Kidney capillary endothelial cell (primary cell): ENCODE results near the gene SPON2.

Experiments used
- DNase-seq: peaks from one replicate; pipeline ENCODE4 v3.0.0-alpha.2; 2018; ENCODE audit warnings: low spot score

The SPON2 gene

GRCh38 chr4:1195109-1195671 is 22.8 kb upstream of the SPON2 start:
- DNase-seq: no peak

GRCh38 chr4:1194010-1194900 is 21.9 kb upstream of the SPON2 start:
- DNase-seq: no peak

DNA sequence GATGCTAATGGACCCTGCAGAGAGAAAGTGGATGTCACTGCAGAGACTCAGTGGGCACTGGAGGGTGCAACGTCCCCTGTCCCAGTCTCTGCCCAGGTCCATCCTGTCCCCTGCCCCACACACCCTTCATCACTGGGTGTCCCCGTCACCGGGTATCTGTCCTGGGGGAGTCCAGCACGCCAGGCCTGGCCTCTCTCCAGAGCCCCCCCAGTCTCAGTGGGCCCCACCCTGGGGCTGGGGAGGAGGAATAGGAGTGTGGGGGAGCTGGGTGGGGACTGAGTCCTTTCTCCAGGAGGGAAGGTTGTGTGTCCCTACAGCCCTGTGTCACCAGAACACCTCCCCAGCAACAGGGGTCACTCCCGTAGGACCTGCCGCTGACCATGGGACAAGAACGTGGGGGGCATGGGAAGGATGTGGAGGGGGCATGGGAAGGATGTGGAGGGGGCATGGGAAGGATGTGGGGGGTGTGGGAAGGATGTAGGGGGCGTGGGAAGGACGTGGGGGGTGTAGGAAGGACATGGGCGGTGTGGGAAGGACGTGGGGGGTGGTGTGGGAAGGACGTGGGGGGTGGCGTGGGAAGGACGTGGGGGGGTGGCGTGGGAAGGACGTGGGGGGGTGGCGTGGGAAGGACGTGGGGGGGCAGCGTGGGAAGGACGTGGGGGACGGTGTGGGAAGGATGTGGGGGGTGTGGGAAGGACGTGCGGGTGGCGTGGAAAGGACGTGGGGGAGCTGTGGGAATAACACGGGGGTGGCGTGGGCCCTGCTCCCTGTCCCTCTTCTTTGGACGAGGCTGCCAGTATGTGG is 21.0 kb upstream of the SPON2 start:
- DNase-seq: no peak

DNA sequence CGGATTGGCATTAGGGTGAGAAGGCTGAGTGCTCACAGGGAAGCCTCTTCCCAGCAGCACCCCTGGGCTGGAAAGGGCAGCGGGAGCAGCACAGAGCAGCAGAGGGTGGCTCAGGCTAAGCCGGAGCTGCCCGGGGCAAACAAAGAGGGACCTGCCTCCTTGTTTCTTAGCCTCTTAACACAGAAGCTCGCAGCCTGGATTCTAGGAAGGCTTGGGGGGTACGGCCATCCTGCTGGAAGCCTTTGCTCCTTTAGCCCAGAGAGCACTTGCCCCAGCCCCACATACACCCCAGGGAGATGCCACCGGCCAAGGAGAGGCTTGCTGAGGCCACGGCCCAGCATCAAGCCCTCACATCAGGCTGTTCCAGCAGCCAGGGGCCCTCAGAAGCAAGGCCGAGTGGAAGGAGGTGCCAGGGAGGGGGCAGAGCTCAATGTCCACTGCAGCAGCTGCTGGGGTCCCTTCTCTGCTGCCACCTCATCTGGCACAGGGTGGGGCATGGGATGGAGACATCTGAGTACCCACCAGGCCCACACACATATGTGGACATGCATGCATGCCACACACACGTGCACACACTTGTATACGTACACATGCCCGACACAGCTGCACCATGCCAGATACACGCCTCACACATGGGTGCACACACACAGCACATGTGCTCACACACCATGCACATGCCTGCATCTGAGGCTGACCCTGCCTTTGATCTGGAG is 20.3 kb upstream of the SPON2 start:
- no peak for DNase-seq

- DNase-seq: peak; percentile 55
These were observed 19.7 kb upstream of the SPON2 start for GRCh38 chr4:1192091-1192492.

DNA sequence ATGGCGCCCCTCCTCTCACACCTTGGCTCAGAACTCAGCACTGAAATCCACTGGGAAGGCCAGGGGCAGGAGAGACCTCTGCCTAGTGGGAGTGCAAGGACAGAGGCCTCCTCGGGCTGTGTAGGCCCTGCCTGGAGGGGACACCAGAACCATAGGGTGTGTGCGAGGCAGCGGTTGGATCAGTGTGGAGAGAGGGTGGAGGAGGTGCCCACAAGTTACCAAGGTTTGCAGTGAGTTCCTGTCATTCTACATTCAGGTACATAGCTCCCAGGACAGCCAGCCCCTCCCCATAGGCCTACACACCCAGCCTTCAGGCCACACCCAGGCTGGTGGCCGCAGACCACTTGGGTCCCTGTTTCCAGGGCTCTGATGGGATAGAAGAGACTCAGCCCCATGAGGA is 19.2 kb upstream of the SPON2 start:
- DNase-seq: no peak

DNA sequence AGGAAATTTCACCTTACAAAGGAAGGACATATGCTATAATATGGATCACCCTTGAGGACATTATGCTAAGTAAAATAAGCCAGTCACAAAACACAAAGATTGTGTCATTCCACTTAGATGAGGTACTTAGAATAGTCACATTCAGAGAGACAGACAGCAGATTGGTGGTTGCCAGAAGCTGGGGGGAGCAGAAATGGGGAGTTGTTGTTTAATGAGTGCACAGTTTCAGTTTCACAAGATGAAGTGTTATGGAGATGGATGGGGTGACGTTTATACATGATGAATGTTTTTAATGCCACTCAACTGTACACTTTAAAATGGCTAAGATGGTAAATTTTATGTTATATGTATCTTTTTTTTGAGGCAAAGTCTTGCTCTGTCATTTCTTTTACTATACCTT is 14.8 kb upstream of the SPON2 start:
- DNase-seq: no peak

- DNase-seq: no peak
These were observed 11.8 kb upstream of the SPON2 start for GRCh38 chr4:1183985-1184773.

GRCh38 chr4:1182313-1182712 is 9.9 kb upstream of the SPON2 start:
- DNase-seq: no peak

DNA sequence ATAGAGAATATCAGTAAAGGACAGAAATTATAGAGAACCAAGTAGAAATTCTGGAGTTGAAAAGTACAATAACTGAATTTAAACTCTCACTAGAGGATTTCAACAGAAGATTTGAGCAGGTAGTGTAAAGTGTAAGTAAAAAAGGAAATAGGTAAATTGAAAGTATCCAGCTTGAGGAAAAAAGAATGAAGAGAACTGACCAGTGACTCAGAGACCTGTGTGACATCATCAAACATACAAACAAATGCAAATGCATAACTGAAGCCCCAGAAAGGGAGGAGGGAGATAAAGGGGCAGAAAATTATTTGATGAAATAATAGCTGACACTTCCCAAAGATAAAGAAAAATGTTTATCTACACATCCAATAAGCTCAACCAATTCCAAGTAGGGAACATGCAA is 8.3 kb upstream of the SPON2 start:
- no peak for DNase-seq

- DNase-seq: no peak
These were observed 7.6 kb upstream of the SPON2 start for GRCh38 chr4:1179976-1180375.

DNA sequence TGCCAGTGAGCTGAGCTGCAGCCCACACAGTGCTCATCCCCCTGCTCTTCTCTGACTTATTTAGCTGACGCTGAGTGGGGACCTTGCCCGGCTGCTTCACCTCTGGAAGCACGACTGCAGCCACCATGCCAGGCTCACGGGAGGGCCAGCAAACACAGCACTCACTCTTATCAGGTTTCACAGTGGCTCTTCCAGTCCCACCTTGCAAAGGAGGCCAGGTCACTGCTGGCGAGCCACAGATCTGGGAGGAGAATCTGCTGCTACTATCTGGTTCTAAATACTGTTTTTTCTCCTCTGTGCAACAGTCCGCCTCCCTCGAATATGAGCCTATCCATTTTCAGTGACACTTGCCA is 6.7 kb upstream of the SPON2 start:
- DNase-seq: no peak

- DNase-seq: no peak
These were observed 6.1 kb upstream of the SPON2 start for GRCh38 chr4:1178300-1179088.

DNA sequence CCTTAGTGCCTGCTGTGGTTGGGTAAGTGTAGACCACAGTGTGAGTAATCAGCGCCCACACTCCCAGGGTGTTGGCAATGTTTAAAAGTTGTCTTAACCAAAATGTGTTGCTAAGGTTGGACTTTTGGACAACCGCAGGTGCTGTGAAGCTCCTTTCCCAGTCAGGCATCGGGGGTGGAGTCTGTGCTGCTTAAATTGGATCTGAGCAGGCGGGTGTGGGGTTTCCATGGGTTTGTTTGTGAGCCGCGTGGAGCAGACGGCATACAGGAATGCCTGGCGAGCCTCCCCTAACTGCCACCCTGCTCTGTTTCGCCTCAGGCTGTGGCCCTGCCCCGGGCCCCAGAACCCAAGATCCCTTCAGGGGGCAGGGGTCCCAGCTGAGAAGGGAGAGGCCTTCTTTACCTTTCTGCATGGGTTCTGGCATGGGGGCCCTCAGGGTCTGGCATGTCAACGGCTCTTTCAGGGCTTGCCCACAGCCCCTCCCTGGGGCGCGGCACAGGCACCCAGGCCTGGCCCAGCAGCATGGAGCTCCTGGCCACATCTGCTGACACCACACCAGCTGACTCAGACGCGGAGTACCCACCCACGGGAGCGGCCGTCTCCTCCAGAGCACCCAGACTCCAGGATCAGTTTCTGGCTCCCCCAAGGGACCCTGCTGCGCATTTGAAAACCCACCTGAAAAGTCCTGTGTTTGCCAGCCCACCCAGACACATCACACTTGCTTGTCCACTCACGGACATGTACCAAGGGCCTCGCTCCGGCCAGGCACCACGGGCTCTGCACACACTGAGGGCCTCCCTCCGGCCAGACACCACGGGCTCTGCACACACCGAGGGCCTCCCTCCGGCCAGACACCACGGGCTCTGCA is 5.1 kb upstream of the SPON2 start:
- no peak for DNase-seq

DNA sequence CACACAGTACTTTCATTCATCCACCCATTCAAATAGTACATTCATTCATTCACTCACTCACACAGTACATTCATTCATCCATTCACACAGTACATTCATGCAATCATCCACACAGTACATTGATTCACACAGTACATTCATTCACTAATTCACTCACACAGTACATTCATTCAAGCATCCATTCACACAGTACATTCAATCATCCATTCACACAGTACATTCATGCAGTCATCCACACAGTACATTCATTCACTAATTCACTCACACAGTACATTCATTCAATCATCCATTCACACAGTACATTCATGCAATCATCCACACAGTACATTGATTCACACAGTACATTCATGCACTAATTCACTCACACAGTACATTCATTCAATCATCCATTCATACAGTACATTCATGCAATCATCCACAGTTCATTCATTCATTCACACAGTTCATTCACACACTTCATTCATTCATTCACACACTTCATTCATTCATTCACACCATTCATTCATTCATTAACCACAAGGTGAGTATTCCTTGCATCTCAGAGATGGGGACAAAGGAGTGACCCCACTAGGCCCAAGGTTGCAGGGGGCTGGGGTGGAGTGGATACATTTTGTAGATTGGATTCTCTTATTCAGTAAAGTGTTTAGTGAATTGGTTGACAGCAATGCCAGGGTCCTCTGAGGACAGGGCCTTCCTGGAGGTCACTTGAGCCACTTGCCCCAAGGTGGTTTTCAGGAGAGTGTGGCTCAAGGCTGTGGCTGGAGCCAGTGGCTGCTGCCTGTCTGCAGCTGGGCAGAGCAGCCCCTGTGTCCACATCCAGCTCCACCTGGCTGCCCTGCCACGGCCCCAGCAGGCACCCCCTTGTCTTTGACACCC is 4.3 kb upstream of the SPON2 start:
- no peak for DNase-seq

- no peak for DNase-seq
These were observed 3.3 kb upstream of the SPON2 start for GRCh38 chr4:1175635-1176229.

- no peak for DNase-seq
These were observed 2.7 kb upstream of the SPON2 start for GRCh38 chr4:1174941-1175634.
